GM12873 (cell line): Measurements from ENCODE around the gene ABCA2.
A peak's percentile ranks its signal among the peaks of the same experiment; 100 is the strongest.

Experiments used
- TF ChIP-seq, protein P1 (sequence below): IDR thresholded peaks from 2 replicates; pipeline ENCODE4 v1.5.1; 2012; ENCODE audit warnings: low read depth, mild to moderate bottlenecking, moderate library complexity, low read length, control low read depth; ENCODE audit not compliant: insufficient read depth; ENCODE audit errors: missing control alignments

ABCA2 gene

GRCh38 chr9:136979769-136980587 lies 48.1 kb downstream of the ABCA2 start:
- TF ChIP-seq, protein P1, sequence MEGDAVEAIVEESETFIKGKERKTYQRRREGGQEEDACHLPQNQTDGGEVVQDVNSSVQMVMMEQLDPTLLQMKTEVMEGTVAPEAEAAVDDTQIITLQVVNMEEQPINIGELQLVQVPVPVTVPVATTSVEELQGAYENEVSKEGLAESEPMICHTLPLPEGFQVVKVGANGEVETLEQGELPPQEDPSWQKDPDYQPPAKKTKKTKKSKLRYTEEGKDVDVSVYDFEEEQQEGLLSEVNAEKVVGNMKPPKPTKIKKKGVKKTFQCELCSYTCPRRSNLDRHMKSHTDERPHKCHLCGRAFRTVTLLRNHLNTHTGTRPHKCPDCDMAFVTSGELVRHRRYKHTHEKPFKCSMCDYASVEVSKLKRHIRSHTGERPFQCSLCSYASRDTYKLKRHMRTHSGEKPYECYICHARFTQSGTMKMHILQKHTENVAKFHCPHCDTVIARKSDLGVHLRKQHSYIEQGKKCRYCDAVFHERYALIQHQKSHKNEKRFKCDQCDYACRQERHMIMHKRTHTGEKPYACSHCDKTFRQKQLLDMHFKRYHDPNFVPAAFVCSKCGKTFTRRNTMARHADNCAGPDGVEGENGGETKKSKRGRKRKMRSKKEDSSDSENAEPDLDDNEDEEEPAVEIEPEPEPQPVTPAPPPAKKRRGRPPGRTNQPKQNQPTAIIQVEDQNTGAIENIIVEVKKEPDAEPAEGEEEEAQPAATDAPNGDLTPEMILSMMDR: no peak

DNA sequence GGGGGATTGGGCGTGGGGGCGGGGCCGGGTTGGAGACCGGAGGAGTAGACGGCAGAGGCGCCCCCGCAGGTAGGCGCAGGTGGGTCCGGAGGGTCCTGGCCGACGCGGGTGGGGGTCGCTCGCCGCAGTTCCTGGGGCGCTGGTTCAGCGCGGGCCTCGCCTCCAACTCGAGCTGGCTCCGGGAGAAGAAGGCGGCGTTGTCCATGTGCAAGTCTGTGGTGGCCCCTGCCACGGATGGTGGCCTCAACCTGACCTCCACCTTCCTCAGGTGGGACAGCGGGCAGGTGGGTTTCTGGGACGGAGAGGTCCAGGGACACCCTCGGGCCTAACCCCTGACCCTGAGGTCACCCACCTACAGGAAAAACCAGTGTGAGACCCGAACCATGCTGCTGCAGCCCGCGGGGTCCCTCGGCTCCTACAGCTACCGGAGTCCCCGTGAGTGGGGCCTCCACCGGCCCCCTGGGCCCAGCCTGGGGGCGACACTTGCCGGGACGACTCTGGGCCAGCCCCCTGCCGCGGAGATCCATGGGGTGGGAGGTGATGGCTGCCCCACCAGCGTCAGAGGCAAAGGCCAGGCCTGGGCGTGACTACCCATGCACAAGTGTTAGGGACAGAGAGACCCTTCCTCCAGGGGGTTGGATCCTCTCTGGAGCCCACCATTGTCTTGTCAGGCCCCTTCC lies 49.0 kb downstream of the ABCA2 start:
- TF ChIP-seq, protein P1: no peak

DNA sequence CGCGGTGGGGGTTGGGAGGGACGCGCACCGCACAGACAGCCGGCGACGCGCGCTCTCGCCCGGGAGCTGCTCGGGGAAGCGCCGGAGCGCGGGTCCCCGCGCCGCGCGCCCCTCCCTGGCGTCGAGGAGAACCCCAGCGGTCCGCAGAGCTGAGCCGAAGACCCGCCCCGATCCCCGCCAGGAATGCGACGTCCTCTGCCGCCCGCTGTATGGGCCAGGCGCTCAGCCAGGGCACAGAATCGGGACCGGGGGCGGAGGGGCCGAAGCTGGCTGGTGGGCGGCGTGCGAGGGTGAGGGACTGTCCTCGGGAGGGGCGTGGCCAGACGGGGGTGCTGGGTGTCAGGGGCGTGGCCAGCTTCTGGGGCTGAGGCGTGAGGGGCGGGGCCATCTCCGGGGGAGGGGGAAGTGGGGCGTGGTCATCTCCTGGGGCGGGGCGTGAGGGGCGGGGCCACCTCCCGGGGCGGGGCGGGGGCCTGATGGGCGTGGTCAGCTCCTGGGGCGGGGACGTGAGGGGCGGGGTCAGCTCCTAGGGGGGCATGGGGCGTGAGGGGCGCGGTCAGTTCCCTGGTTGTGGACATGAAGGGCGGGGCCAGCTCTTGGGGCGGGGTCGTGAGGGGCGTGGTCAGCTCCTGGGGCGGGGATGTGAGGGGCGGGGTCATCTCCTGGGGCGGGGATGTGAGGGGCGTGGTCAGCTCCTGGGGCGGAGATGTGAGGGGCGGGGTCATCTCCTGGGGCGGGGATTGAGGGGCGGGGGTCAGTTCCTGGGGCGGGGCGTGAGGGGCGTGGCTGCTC lies 49.8 kb downstream of the ABCA2 start:
- TF ChIP-seq, protein P1: no peak

- TF ChIP-seq, protein P1: no peak
Measured at GRCh38 chr9:136977649-136978072, 50.4 kb downstream of the ABCA2 start.

DNA sequence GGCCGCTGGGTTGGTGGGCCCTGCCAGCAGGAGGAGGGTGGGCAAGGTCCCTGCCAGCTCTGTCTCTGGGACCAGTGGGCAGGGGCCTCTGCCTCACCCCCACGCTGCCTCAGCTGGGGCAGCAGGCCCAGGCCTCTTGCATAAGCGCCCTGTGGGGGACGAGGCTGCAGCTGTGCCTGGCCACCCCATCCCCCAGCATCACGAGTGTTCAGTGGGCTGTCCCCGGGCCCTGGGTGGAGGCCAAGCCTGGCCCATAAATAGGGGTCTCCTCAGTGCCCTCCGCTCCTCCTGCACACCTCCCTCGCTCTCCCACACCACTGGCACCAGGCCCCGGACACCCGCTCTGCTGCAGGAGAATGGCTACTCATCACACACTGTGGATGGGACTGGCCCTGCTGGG lies 50.8 kb downstream of the ABCA2 start, which contains the start of gene PTGDS:
TSS of gene PTGDS (plus strand) at position 282 of the 400 bp plus-strand sequence. CDS start at position 357, 75 bp downstream.
- TF ChIP-seq, protein P1: no peak

- TF ChIP-seq, protein P1: peak; percentile 43
Measured at GRCh38 chr9:136975644-136976043, 52.4 kb downstream of the ABCA2 start.
